GM18858 (cell line): ENCODE measurements around the gene FBLN7.
"Not testable (repeated sequence)": the region's sequence is repeated elsewhere in the genome, so short reads cannot be mapped to it uniquely, and the experiment has no call there.

ENCODE experiments used
- ATAC-seq: cut with Tn5 transposase; IDR thresholded peaks from one replicate; pipeline ENCODE4 v1.9.1; 2021; ENCODE audit not compliant: unreplicated experiment

FBLN7 gene, protein sequence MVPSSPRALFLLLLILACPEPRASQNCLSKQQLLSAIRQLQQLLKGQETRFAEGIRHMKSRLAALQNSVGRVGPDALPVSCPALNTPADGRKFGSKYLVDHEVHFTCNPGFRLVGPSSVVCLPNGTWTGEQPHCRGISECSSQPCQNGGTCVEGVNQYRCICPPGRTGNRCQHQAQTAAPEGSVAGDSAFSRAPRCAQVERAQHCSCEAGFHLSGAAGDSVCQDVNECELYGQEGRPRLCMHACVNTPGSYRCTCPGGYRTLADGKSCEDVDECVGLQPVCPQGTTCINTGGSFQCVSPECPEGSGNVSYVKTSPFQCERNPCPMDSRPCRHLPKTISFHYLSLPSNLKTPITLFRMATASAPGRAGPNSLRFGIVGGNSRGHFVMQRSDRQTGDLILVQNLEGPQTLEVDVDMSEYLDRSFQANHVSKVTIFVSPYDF

DNA sequence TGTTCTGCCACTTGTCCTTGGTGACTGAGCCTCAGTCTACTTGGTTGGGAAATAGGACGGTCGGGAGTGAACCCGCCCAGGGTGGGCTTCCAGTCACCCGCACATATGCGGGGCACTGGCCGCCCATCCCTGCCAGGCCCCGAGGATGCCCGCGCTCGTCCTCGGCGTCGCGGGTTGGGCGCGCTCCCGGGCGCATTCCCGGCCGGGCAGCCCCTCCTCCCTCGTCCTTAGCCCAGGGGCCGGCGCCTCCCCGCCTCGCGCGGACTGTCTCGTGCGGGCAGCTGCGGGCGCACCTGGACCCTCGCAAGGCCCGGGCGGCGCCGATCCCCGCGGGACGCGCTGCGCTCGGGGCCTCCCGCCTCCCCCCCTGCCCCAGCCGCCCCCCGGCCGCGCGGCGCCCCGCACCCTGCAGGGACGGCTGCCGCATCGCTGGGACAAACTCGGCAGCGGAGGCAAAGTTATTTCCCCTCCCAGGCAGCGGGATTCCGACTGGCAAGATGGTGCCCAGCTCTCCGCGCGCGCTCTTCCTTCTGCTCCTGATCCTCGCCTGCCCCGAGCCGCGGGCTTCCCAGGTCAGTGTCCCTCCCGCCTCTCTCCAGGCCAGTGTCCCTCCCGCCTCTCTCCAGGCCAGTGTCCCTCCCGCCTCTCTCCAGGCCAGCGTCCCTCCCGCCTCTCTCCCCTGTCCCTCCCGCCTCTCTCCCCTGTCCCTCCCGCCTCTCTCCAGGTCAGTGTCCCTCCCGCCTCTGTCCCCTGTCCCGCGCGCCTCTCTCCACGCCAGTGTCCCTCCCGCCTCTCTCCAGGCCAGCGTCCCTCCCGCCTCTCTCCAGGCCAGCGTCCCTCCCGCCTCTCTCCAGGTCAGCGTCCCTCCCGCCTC is at the start of gene FBLN7:
TSS of gene FBLN7 (plus strand) at position 227 of the 874 bp plus-strand sequence. CDS start at position 498, 271 bp downstream.
- no peak for ATAC-seq

DNA sequence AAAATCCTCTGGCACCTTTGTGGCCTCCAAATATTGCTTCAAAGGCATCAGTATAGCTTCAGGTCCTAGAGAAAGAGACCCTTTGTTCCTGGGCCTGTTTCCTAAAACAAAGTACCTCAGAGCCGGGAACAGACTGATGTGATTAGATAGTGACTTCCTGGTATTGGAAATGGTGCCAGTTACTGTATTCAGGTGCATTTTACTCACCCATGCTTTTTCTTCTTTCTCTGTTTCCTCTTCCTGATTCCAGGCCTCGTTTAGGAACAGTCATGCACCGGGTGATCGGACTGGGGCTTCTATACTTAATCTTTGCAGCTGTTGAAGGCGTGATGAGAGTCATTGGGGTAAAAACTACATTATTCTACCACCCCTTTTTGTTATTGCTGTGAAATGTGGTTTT is 48.8 kb upstream of the FBLN7 start:
- ATAC-seq, result no peak

DNA sequence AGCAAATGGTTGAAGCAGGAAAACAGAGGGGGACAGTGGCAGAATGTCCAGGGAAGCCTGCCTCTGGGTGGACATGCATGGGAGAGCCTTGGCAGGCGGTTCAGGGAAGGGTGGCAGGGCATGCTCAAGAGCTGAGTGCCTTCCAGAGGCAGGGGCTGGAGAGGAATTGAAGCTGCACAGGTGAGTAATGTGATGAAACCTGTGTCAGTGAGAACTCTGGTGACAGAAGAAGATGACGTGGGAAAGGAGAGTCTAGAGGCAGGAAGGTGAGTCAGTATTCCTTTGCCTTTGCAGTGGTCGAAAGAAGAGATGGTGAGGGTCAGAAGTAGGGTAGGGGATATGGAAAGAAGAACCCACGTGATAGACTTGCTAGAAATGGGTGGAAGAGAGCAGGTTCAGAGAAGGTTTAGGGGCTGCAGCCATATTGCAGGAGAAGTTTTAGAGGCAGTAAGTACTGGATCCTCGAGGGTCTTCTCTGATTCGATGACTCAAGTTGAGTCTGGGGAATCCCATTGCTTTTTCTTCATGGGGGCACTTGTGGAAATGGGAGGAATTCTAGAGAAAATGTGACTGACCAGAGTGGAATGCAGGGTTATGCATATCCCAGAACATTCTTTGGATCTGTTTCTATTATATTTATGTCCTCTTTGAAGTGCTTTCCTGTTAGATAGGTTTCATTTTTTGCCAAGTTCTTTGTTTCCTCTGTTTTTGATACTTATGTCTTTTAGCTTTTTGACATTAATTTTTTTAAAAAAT is 45.7 kb upstream of the FBLN7 start:
- ATAC-seq, result no peak

GRCh38 chr2:112093216-112093615 is 45.0 kb upstream of the FBLN7 start:
- ATAC-seq, result no peak

DNA sequence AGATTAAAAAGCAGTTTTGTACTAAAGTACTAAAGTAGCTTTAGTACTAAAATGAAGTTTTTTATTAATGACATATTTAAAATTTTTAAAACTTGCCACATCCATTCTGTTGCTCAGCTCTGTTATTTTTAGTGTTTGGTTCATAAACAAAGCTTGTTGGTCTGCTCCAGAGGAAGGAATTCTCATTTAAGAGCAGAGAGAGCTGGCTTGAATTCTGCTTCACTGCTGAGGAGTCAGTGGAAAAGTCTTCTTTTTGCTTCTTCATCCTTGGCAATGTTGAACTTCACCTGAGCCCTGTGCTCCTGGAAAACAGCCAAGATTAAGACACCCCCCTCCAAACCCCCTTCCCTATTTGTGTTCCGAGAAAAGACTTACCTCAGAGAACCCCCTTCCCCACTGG is 42.5 kb upstream of the FBLN7 start:
- ATAC-seq, result no peak

GRCh38 chr2:112096098-112096497 is 42.1 kb upstream of the FBLN7 start:
- ATAC-seq, result no peak

- no peak for ATAC-seq
Measured at GRCh38 chr2:112108178-112108832, 29.9 kb upstream of the FBLN7 start.

DNA sequence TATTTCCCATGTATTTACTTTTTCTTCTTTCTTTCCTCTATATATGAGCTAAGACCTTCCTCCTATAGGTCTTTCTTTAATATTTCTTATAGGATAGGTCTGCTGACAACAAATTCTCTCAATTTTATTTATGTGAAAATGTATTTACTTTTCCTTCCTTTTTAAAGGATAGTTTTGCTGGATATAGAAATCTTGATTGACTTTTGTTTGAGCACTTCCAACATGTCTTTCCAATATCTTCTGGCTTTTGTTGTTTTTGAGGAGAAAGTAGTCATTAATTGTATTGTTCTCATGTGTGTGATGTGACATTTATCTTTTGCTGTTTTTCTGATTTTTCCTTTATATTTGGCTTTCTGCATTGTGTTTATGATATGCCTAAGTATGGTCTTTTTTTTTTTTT is 28.9 kb upstream of the FBLN7 start:
- ATAC-seq, result no peak

GRCh38 chr2:112110966-112111365 is 27.2 kb upstream of the FBLN7 start:
- ATAC-seq, result no peak

DNA sequence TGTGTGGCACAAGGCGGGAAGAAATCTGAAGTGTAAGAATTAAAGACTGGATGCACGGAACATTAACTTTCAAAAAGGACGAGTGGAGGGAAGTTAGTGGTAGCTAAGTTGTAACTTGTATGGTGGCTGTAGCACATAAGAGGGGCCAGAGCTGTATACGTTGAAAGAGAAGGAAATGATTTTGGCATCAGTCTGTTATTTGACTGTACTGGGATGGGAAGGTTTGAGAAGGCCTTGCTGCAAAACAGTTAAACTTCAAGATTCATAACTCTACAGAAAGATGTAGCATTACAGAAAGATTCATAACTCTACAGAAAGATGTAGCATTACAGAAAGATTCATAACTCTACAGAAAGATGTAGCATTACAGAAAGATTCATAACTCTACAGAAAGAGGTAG is 24.8 kb upstream of the FBLN7 start:
- ATAC-seq, result not testable (repeated sequence)

DNA sequence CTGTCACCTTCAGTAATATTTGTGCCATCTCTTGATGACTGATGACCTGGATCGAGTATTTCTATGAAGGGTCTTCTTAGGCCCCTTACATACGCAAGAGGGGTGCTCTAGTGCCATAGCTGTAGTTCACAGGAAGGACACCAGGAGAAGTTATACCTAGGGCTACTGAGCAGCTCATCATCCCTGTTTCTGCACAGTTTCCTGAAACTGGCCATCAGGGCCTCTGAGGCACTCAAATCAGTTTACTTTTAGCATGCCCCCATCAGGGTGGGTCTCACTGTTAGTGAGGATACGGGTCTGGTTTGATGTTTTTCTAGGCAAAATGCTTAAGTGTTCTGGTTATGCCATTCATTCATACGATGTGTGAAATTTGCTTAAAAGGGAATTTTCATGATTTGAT is 20.0 kb upstream of the FBLN7 start:
- no peak for ATAC-seq

- no peak for ATAC-seq
Measured at GRCh38 chr2:112121682-112122254, 16.4 kb upstream of the FBLN7 start.

- no peak for ATAC-seq
Measured at GRCh38 chr2:112129060-112129459, 9.1 kb upstream of the FBLN7 start.

- ATAC-seq, result no peak
Measured at GRCh38 chr2:112133344-112133743, 4.8 kb upstream of the FBLN7 start.

GRCh38 chr2:112134120-112134519 is 4.1 kb upstream of the FBLN7 start:
- no peak for ATAC-seq

GRCh38 chr2:112136096-112136495 is 2.1 kb upstream of the FBLN7 start:
- no peak for ATAC-seq

GRCh38 chr2:112137516-112138158 is 548 bp upstream of the FBLN7 start:
- ATAC-seq, result no peak

GRCh38 chr2:112139033-112139614 is 939 bp downstream of the FBLN7 start:
- not testable (repeated sequence) for ATAC-seq

DNA sequence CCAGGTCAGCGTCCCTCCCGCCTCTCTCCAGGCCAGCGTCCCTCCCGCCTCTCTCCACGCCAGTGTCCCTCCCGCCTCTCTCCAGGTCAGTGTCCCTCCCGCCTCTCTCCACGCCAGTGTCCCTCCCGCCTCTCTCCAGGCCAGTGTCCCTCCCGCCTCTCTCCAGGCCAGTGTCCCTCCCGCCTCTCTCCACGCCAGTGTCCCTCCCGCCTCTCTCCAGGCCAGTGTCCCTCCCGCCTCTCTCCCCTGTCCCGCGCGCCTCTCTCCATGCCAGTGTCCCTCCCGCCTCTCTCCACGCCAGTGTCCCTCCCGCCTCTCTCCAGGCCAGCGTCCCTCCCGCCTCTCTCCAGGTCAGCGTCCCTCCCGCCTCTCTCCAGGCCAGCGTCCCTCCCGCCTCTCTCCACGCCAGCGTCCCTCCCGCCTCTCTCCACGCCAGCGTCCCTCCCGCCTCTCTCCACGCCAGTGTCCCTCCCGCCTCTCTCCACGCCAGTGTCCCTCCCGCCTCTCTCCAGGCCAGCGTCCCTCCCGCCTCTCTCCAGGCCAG is 1.5 kb downstream of the FBLN7 start:
- not testable (repeated sequence) for ATAC-seq
